OCI-LY1 (cell line): ENCODE results near the gene GSE1.

ENCODE experiments used
- CTCF ChIP-seq: fragments of 200-600 bp; sonication (generic), shearing (Covaris generic); IDR thresholded peaks from 2 replicates; pipeline ENCODE4 v1.5.1; 2017; ENCODE audit warnings: mild to moderate bottlenecking, antibody characterized with exemption, low read length, moderate library complexity, mixed read lengths
- EZH2 ChIP-seq: fragments of 200-600 bp; sonication (generic), shearing (Covaris generic); IDR thresholded peaks from 2 replicates; pipeline ENCODE4 v1.8.0; 2017; ENCODE audit warnings: borderline replicate concordance, mixed run types, mild to moderate bottlenecking, antibody characterized with exemption, low read length, moderate library complexity, mixed read lengths

- TF ChIP-seq CTCF (no peak), EZH2 (no peak)
Observed at GRCh38 chr16:85629853-85630252, 16.7 kb downstream of the GSE1 start.
